Dedifferentiated amniotic fluid mesenchymal stem cell (primary cell): Measurements from ENCODE around the gene ACP4.
A peak's percentile ranks its signal among the peaks of the same experiment; 100 is the strongest.
"Not testable (repeated sequence)": the region's sequence is repeated elsewhere in the genome, so short reads cannot be mapped to it uniquely, and the experiment has no call there.

ENCODE experiments used
- DNase-seq: peaks from one replicate; pipeline ENCODE4 v3.0.0-alpha.2; 2016; ENCODE audit errors: extremely low spot score

Gene ACP4

GRCh38 chr19:50797429-50797780 is 7.2 kb downstream of the ACP4 start:
- DNase-seq, result no peak

GRCh38 chr19:50797781-50798658 is 7.8 kb downstream of the ACP4 start:
- DNase-seq, result no peak

GRCh38 chr19:50798659-50799546 is 8.7 kb downstream of the ACP4 start:
- DNase-seq, result no peak

GRCh38 chr19:50799547-50799851 is 9.3 kb downstream of the ACP4 start:
- DNase-seq, result no peak

GRCh38 chr19:50801107-50801506 is 10.9 kb downstream of the ACP4 start:
- DNase-seq, result no peak

GRCh38 chr19:50803633-50804419 is 13.6 kb downstream of the ACP4 start:
- DNase-seq, result no peak

GRCh38 chr19:50804420-50805272 is 14.4 kb downstream of the ACP4 start:
- DNase-seq, result peak; percentile 99

DNA sequence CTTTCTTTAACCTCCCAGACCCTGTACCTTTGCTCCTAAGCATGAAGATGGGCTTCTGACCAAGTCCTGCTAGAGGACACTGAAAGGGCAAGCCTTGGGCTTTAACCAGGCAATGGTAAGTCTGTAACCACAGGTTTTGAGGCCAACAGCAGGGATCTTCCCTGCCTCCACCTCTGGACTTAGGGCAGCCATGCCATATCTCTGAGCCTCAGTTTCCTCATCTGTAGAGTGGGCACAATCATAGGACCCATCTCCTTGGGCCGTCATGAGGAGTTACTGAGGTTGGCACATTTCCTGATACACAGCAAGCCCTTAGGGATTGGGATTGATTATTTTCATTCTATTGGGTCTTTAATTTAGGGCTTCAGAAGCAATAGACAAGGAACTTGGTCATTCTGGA is 18.6 kb downstream of the ACP4 start:
- DNase-seq, result no peak

- not testable (repeated sequence) for DNase-seq
These were observed 21.5 kb downstream of the ACP4 start for GRCh38 chr19:50811622-50812238.

DNA sequence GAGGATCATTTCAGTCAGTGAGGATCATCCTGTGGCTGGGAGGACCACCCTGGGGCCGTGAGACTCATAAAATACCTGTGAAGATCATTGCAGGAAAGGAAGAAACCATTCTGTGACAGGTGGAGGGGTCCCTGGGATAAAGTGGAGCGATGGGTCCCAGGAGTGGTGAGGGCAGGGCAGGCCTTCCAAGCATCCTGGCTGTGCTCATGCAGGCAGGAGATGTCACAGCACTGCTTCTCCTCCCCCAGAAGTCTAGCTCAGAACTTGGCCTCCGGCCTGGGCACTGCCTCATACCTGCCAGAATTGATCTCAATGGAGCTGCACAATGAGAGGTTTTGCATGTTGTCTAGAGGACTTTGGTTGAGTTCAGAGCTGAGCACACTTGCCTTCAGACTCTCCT is 22.3 kb downstream of the ACP4 start:
- DNase-seq, result no peak

DNA sequence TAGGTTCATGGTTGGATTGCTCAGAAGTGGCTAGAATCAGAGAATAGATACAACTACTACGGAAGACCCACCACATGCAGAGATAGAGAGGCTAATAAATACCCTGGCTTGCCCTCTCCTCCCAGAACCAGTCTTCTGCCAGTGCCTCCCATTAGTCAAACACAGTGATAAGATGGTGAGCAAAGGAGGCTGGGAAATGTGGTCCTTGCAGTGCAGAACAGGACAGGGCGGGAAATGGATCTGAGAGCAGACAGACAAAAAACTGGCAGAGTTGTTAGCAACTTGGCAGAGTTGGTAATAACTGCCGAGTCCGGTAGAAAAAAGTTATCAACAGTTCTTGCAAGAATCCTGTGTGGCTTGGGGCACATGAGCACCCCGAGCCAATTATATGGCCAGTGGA is 24.7 kb downstream of the ACP4 start:
- no peak for DNase-seq

DNA sequence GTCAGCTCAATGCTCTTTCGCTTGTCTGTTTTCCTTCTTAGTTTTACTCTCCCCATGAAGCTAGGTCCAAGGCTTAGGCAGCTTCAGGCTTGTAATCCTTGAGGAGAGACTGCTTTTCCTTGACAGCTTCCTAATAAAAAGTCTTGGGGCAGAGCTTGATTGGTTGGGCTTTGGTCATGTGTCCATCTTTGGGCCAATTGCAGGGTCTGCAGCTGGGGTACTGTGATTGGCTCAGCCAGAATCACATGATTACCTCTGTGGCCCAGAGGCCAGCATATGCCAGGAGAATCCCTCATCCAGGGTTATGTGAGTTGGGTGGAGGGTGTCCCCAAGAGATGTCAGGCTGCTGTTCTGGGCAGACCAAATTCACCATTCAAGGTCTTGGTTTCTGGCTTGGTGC is 25.2 kb downstream of the ACP4 start:
- DNase-seq, result no peak

DNA sequence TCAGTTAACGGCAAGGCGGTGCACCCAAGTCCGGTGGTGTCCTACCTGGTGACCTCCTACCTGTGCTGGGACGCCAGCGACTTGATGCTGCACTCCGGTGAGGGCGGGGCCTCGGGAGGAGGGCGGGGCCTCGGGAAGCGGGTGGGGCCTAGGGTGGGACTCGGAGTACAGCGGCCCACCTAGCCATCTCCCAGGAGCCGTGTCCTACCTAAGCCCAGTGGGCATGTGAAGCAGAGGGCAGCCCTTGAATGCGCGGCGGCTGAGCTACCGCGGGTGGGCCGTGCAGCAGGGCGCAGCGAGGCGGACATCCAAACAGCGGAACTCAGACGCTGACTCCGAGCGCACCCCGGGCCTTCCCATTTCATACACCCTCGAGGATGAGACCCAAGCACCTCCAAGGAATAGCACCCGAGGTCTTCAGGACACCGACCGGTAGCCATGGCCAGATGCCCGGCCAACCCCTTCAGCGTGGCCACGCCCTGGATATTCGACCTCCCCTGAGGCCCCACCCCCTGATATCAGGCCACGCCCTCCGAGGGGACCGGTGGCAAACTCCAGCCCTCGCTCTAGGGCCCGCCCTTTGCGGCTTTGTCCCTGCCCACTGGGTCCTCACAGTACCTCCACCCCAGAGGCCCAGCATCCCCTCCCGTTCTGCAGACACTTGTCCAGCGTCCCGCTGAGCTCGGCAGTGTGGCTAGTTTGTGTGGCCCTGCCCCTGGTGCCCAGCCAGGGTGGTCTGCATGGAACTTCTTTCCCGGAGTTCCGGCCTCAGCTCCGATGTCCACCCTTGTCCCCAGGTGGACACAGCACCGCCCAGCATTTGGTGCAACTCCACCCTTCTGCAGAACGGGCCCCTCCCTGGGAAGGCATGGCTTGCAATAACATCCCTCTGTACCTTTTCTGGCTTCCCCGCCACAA is 28.0 kb downstream of the ACP4 start:
- DNase-seq, result no peak

DNA sequence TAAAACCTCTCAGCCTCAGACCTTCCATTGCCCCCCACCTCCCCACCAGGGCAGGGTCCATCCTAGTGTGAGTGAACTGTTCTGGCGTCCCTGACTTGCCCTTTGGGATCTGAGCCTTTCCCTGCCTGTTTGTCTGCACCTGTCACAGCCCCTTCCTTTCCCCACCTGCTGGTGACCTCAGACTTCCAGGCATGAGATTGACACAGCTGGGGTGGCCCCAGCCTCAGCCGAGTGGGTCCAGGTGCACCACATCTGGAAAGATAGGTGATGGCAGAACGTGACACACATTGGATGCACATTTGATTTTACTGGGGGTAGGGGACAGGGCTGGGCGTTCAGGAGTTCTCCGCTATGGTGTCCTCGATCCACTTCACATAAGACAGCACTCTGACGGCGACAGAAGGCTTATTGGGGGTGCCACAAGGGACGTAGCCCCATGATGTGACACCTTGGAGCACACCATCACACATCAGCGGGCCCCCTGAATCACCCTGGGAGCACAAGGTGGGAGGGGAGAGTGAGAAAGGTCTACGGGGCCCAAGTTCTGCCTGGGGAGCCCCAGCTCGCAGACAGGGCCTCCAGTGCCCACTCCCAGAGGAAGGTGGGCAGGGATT is 28.8 kb downstream of the ACP4 start:
- no peak for DNase-seq

GRCh38 chr19:50819636-50820035 is 29.4 kb downstream of the ACP4 start:
- no peak for DNase-seq

GRCh38 chr19:50820086-50820485 is 29.9 kb downstream of the ACP4 start:
- no peak for DNase-seq

DNA sequence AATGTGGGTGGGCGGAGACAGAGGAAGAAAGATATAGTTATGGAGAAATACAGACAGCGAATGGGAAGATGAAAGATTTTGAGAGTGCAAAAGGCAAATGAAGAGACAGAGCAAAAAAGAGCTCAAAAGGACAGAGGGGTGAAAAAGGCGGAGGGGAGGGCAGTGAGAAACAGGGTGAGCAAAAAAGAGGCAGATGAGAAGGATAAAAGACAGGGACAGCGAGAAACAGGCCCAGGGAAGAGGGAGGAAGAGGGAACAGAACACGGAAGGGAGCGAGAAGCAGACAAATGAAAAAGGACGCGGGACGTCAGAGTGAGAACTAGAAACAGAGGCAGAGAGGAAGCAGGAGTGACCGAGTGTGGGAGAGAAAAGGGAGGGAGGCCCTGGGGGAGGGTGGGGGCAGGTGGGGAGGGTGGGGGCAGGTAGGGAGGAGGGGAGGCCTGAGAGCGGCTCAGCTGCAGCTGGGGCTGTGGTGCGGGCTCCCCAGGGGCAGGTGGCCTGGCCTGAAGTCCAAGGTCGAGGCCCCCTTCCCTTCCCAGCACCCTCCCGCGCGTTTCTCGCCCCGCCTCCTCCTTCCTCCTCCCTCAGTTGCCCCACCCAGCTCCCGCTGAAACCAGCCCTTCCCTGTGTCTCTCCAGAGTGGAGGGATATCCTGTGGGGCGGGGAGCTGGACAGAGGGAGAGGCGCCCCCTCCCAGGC is 30.5 kb downstream of the ACP4 start:
- DNase-seq, result no peak

GRCh38 chr19:50821248-50821612 is 31.0 kb downstream of the ACP4 start:
- DNase-seq, result no peak

DNA sequence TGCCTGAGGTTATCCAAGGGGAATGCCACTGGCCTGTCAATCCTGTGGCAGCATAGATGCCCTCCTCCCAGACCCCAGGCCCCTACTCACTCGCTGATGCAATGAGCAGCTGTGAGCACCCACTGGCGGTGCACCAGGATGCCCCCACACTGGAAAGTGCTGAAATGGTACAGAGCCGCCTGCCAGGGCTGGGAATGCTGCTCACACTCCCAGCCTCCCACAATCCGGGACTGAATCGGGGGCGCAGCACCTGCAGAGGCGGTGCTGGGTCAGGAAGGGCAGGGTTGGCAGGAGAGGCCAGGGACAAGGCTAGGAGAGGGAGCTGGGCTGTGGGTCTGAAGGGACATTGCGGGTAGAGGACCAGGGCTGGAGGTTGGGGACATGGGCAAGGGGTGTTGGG is 31.4 kb downstream of the ACP4 start:
- DNase-seq, result no peak
